ENCODE measurements around the gene CIP2A. TPM values are rescaled to one million over a fixed set of nuclear protein-coding genes. Genes with fewer than 3 reads are reported as not detected.

CIP2A gene
- total and polyA plus RNA-seq, 2 of the 4 experiments (the other 2 are of a cell fraction): 8.5 to 27.8 TPM

- Histone ChIP-seq H2BK15ac (ENCODE audit: low read depth, low read length) (no peak overlapping the region), H2BK5ac (ENCODE audit: low read depth, low read length, poor library complexity, severe bottlenecking) (no peak overlapping the region), H3K23ac (ENCODE audit: low read depth, low read length) (no peak overlapping the region), H2AFZ (replicated peaks; ENCODE audit: low read length, poor library complexity) (no peak overlapping the region), H4K8ac (ENCODE audit: low read depth in 2 of 2, low read length in 2 of 2) (no peak overlapping the region), H3K27ac (ENCODE audit: insufficient read depth, low read length) (no peak overlapping the region), H2BK20ac (ENCODE audit: low read depth, low read length) (no peak overlapping the region), H3K36me3 (ENCODE audit: control insufficient read depth, insufficient read depth, low read length) (no peaks in the 10 kb centered on the region), H3K4me1 (ENCODE audit: control insufficient read depth, insufficient read depth, low read length) (no peaks in the 10 kb centered on the region), H2AK5ac (ENCODE audit: low read depth, low read length) (no peak overlapping the region), H3K18ac (ENCODE audit: low read depth, low read length) (no peak overlapping the region), H3K9me3 (ENCODE audit: control insufficient read depth, insufficient read depth, low read length) (no peaks in the 10 kb centered on the region), H4K20me1 (ENCODE audit: insufficient read depth, low read length) (no peaks in the 10 kb centered on the region), H3K9me1 (ENCODE audit: insufficient read depth, low read length) (no peaks in the 10 kb centered on the region), H3K9ac (ENCODE audit: low read depth, low read length) (no peak overlapping the region), H3K4ac (ENCODE audit: low read depth, low read length) (no peak overlapping the region), H2BK120ac (ENCODE audit: low read depth, low read length) (no peak overlapping the region), H3K27me3 (ENCODE audit: control insufficient read depth, insufficient read depth, low read length) (no peaks in the 10 kb centered on the region), H4K5ac (ENCODE audit: low read depth, low read length) (no peak overlapping the region), H4K91ac (ENCODE audit: insufficient read depth, low read depth, low read length) (no peak overlapping the region), H3K79me1 (ENCODE audit: low read depth in 1 of 2, low read length in 2 of 2) (no peaks in the 10 kb centered on the region), H3K56ac (ENCODE audit: extremely low read depth, insufficient read depth, low read length) (no peak overlapping the region), H3K14ac (replicated peaks; ENCODE audit: low read depth, low read length) (no peak overlapping the region), H3K4me3 (ENCODE audit: insufficient read depth, low read depth, low read length) (no peak overlapping the region), H2AK9ac (replicated peaks; ENCODE audit: low read depth, low read length, poor library complexity) (no peak overlapping the region), H3K4me2 (ENCODE audit: low read depth, low read length) (no peak overlapping the region)
- ChIA-PET CTCF (no interaction called here), POLR2A (ENCODE audit: unreplicated experiment) (no interaction called here)
- ATAC-seq (ENCODE audit: low read depth) (peak; percentile 35), DNase-seq (peak; percentile 31)
- no TSS peak for BruUV-seq (replicated peaks)
- intact Hi-C loops (cut with micrococcal nuclease): no loop called here
- in situ Hi-C loops (cut with MboI; ENCODE audit: low sequenced_read_pairs): no loop called here
- TF ChIP-seq BHLHE40 (IDR thresholded peaks at IDR 0.05; ENCODE audit: low read depth, low read length): no peak
- TF ChIP-seq FOS (IDR thresholded peaks at IDR 0.05; ENCODE audit: low read depth, low read length): no peak
- no peak for TF ChIP-seq MXI1 (IDR thresholded peaks at IDR 0.05; ENCODE audit: borderline replicate concordance, low read depth, low read length)
- TF ChIP-seq, protein P1, sequence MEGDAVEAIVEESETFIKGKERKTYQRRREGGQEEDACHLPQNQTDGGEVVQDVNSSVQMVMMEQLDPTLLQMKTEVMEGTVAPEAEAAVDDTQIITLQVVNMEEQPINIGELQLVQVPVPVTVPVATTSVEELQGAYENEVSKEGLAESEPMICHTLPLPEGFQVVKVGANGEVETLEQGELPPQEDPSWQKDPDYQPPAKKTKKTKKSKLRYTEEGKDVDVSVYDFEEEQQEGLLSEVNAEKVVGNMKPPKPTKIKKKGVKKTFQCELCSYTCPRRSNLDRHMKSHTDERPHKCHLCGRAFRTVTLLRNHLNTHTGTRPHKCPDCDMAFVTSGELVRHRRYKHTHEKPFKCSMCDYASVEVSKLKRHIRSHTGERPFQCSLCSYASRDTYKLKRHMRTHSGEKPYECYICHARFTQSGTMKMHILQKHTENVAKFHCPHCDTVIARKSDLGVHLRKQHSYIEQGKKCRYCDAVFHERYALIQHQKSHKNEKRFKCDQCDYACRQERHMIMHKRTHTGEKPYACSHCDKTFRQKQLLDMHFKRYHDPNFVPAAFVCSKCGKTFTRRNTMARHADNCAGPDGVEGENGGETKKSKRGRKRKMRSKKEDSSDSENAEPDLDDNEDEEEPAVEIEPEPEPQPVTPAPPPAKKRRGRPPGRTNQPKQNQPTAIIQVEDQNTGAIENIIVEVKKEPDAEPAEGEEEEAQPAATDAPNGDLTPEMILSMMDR (conservative IDR thresholded peaks at IDR 0.05; ENCODE audit: low read depth, low read length): 0 out of 2 replicates have a peak, but pooled peaks have one; percentile 8
- no peak for TF ChIP-seq RFX5 (IDR thresholded peaks at IDR 0.05; ENCODE audit: low read depth, low read length)
- dilution Hi-C loops (cut with HindIII; ENCODE audit: low sequenced_read_pairs, unreplicated experiment): no loop called here
- no CpG with 5 or more reads among the region's 1 CpG for WGBS, 2 experiments (ENCODE audit: extremely low coverage in 2 of 2, insufficient read length in 1 of 2)
Observed at GRCh38 chr3:108500728-108501127, 88.5 kb downstream of the CIP2A start.

Small RNAs within 50 kb of the gene (microRNA-seq; reads per million reads assigned to microRNA genes)
- gene RF00156 (ENCODE audit: insufficient read depth, insufficient read length): not detected

Small RNAs within 50 kb of the gene (small RNA-seq; reads per million reads assigned to genes)
- 0 to 0.18 (median 0) reads per million in 5 experiments for gene RF00156

Other genes with a start within 250 kb of the CIP2A start
- gene MYH15, start 78.8 kb downstream of the CIP2A start, total RNA-seq (2012; rRNA removed): 0.28 and 0.36 TPM in 2 replicates
- gene MYH15, start 78.8 kb downstream of the CIP2A start, polyA plus RNA-seq (2012; rRNA removed): 0.09 and 0.10 TPM in 2 replicates
- 9.9 and 11.7 TPM in 2 replicates for gene DZIP3, start 284 bp upstream of the CIP2A start, total RNA-seq (2012; rRNA removed)
- 5.9 and 7.0 TPM in 2 replicates for gene DZIP3, start 284 bp upstream of the CIP2A start, polyA plus RNA-seq (2012; rRNA removed)
- gene RETNLB, start 168.0 kb upstream of the CIP2A start, total RNA-seq (2012; rRNA removed): not detected in 2 replicates
- gene RETNLB, start 168.0 kb upstream of the CIP2A start, polyA plus RNA-seq (2012; rRNA removed): not detected in 2 replicates
- gene TRAT1, start 233.3 kb upstream of the CIP2A start, total RNA-seq (2012; rRNA removed): not detected in 2 replicates
- not detected in 2 replicates for gene TRAT1, start 233.3 kb upstream of the CIP2A start, polyA plus RNA-seq (2012; rRNA removed)